Heart left ventricle (tissue), 13 donors: Measurements from ENCODE around the gene NPBWR2.

ENCODE experiments used
- CTCF ChIP-seq, 12 donors: fragments of 200-600 bp; sonication (generic) in 4 of 12; IDR thresholded peaks; one replicate each; pipeline versions ENCODE4 v1.5.0 to v1.8.0; 2018 to 2022; ENCODE audit warnings: antibody characterized with exemption in 12 of 12, mild to moderate bottlenecking in 5 of 12
- POLR2A ChIP-seq, 2 donors: fragments of 450-650 bp; IDR thresholded peaks; one replicate each; pipeline ENCODE4 v1.6.1; 2017; ENCODE audit warnings: antibody characterized with exemption in 2 of 2, mild to moderate bottlenecking in 2 of 2, moderate library complexity in 2 of 2
- donor health status: ischemic (EF 13 %, LVEDD 7.1; RV severe dilation, severe dysfunction).
- donor health status: DM: no; HTN: yes; CAD: no.
- donor health status: DM: no; HTN: no; CAD: no.
- donor health status: ischemic (EF 25% LVEDD 6.9; RV normal size, moderate dysfunction).
- donor health status: ischemic (EF 25% LVEDD 5.7; RV mildly dilated, moderate dysfunction).
- donor health status: ischemic (EF 35%, LVEDD 5.7; RV mildly dilated, moderate dysfunction).
- donor health status: nonischemic (EF 11% LVEDD 7.7; RV severe dilation, severe dysfunction).
- donor health status: DM: yes; HTN: yes; CAD: no.
- donor health status: PGD.
- donor health status: ischemic (EF 29% LVEDD 5.4; RV normal size, mild dysfunction).
- donor health status: nonischemic (EF 23%, LVEDD 6.1; RV moderate dilation, normal function).

- TF ChIP-seq CTCF (IDR thresholded peaks at IDR 0.05), result no peak
- TF ChIP-seq POLR2A (IDR thresholded peaks at IDR 0.05), result no peak
Observed at GRCh38 chr20:64129146-64129782, 21.9 kb upstream of the NPBWR2 start.
